Measurements from ENCODE around the gene FEM1B.

- no peak for TF ChIP-seq EZH2 (IDR thresholded peaks at IDR 0.05; ENCODE audit: borderline replicate concordance, low read depth, low read length, poor library complexity, severe bottlenecking)
- TF ChIP-seq, protein P1, sequence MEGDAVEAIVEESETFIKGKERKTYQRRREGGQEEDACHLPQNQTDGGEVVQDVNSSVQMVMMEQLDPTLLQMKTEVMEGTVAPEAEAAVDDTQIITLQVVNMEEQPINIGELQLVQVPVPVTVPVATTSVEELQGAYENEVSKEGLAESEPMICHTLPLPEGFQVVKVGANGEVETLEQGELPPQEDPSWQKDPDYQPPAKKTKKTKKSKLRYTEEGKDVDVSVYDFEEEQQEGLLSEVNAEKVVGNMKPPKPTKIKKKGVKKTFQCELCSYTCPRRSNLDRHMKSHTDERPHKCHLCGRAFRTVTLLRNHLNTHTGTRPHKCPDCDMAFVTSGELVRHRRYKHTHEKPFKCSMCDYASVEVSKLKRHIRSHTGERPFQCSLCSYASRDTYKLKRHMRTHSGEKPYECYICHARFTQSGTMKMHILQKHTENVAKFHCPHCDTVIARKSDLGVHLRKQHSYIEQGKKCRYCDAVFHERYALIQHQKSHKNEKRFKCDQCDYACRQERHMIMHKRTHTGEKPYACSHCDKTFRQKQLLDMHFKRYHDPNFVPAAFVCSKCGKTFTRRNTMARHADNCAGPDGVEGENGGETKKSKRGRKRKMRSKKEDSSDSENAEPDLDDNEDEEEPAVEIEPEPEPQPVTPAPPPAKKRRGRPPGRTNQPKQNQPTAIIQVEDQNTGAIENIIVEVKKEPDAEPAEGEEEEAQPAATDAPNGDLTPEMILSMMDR (conservative IDR thresholded peaks at IDR 0.05; ENCODE audit: low read depth, low read length): no peak
Observed at GRCh38 chr15:68343579-68344225, 66.2 kb downstream of the FEM1B start.

All from A673 (cell line).